Left ventricle myocardium superior (tissue), 1 donor: ENCODE data around the gene RICTOR. TPM values are rescaled to one million over a fixed set of nuclear protein-coding genes. Genes with fewer than 3 reads are reported as not detected.

Source experiments
- ATAC-seq: fragments of 200-7000 bp; cut with Tn5 transposase; one replicate; pipeline ENCODE4 v1.9.1; 2020; ENCODE audit warnings: mild to moderate bottlenecking, moderate library complexity
- DNase-seq: peaks from one replicate; pipeline ENCODE4 v3.0.0-alpha.2; 2020
- intact Hi-C: fragments of 100-400 bp; cut with micrococcal nuclease; formaldehyde crosslinking; loops from one replicate; pipeline ENCODE4 v1.11.0; 2022
- long read RNA-seq: library from polyadenylated mRNA; unstranded; transcript quantifications from one replicate; pipeline ENCODE4 v2.0.0, GENCODE V29; 2021
- total RNA-seq: library from RNA; stranded (reverse); fragmentation: NEBNext Ultra II Directional; extraction: Animal tissue kit (Norgen Biotek cat#: 25700); gene quantifications from one replicate; pipeline ENCODE4 v1.2.1, GENCODE V29; 2021
- donor health status: DM: no; HTN: yes; CAD: no; lungs with severe emphysema.

RICTOR gene, protein sequence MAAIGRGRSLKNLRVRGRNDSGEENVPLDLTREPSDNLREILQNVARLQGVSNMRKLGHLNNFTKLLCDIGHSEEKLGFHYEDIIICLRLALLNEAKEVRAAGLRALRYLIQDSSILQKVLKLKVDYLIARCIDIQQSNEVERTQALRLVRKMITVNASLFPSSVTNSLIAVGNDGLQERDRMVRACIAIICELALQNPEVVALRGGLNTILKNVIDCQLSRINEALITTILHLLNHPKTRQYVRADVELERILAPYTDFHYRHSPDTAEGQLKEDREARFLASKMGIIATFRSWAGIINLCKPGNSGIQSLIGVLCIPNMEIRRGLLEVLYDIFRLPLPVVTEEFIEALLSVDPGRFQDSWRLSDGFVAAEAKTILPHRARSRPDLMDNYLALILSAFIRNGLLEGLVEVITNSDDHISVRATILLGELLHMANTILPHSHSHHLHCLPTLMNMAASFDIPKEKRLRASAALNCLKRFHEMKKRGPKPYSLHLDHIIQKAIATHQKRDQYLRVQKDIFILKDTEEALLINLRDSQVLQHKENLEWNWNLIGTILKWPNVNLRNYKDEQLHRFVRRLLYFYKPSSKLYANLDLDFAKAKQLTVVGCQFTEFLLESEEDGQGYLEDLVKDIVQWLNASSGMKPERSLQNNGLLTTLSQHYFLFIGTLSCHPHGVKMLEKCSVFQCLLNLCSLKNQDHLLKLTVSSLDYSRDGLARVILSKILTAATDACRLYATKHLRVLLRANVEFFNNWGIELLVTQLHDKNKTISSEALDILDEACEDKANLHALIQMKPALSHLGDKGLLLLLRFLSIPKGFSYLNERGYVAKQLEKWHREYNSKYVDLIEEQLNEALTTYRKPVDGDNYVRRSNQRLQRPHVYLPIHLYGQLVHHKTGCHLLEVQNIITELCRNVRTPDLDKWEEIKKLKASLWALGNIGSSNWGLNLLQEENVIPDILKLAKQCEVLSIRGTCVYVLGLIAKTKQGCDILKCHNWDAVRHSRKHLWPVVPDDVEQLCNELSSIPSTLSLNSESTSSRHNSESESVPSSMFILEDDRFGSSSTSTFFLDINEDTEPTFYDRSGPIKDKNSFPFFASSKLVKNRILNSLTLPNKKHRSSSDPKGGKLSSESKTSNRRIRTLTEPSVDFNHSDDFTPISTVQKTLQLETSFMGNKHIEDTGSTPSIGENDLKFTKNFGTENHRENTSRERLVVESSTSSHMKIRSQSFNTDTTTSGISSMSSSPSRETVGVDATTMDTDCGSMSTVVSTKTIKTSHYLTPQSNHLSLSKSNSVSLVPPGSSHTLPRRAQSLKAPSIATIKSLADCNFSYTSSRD (N-terminal part only)
- 27.5 TPM for total RNA-seq
- long read RNA-seq, full-length matches to known transcripts = 4 of 5 reads
- long read RNA-seq, partial matches to known transcripts = 0 of 5 reads
- long read RNA-seq, other reads (novel, unspliced or antisense) = 1 of 5 reads

DNA sequence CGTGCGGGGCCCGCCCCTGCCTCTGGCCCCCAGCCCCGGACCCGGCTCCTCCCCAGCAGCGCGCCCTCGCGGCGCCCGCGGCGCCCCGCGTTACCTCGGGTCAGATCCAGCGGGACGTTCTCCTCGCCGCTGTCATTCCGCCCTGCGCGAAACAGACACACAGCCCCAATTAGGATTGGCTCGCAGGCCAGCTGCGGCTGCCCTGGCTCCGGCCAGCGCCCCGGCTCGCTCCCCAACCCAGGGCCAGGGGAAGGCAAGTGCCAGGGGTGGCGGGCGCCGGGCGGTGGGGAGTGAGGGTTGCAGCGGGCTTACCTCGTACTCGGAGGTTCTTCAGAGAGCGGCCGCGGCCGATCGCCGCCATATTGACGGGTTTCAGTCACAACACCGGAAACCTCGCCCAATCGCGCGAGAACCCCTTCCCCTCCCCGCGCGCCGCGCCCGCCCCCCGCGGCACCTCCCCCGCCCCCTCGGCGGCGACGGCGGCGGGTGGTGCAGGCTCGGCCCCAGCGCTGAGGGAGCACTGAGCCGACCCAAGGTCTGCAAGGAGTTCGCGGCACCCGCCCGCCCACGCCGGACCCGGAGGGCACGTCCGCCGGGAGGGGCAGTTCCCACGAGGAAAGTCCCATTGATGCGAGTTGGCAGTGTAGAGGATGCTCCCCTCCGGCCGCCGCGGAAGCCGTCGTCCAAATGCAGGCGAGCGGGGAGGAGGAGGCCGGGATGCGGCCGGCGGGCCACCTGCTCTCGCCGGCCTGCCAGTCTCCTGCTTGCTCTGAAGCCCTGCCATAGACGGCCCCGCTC, at the start of gene RICTOR:
TSS of gene RICTOR (minus strand) at position 383 of the 798 bp plus-strand sequence. CDS start at position 361, 22 bp downstream.
- DNase-seq = peak; percentile 97
- intact Hi-C loops = loop anchor here (5.0 kb wide), 1 partner anchor 62 kb away; no protein-coding TSS in a partner anchor
- ATAC-seq = peak; percentile 95

DNA sequence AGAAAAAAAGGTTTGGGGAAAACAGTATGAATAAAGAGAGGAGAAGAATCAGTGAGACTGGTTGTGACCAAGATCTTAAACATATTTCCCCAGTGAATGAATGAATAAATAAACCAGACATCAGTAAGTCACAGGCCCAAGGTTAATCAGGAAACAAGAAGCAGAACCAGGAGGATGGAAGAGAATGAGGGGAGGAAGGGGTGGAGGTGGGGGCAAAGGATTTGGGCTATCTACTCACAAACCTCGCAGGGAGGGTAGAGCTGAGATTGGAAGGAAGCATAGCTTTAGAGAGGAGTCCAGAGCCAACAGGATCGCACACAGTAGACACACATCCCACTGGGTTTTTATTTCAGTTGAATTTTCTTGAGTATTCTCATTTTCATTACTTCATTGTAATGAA, 47.7 kb upstream of the RICTOR start:
- DNase-seq (no peak), ATAC-seq (no peak)
- intact Hi-C loops = no loop called here

DNA sequence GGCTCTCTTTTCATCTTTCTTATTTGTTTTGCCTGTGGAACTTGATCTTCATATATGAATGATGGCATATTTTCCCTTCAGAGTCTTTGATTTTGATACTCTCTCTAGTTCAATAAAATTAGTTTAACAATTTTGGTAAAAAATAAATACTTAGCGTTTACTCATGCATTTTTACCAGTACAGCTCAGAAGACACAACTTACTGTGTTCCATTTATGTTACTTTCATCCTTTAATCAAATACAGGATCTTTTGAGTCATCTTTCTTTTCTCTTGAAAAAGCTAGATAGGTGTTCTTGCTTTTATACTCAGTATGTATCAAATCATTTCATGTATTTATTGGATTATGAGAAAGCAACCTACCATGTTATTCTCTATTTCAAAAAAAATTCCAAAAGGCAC, 47.1 kb upstream of the RICTOR start:
- DNase-seq (no peak), ATAC-seq (no peak)
- intact Hi-C loops = no loop called here

DNA sequence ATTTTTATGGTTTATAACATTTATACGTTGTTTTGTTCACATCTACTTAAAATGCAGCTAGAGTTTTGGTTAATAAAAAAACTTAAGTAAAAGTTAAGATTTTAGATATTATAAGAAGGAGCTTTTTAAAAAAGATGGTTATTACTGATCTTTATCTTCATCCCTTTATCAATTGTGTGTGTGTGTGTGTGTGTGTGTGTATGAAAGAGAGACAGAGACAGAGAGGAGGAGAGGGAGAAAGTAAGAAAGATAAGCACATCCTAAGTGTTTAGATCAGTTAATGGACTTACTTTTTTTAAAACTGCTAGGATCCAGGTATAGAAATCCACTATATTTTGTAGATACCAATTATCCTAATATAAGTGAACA, 45.8 kb upstream of the RICTOR start:
- no peak for ATAC-seq
- intact Hi-C loops = no loop called here
- no peak for DNase-seq

DNA sequence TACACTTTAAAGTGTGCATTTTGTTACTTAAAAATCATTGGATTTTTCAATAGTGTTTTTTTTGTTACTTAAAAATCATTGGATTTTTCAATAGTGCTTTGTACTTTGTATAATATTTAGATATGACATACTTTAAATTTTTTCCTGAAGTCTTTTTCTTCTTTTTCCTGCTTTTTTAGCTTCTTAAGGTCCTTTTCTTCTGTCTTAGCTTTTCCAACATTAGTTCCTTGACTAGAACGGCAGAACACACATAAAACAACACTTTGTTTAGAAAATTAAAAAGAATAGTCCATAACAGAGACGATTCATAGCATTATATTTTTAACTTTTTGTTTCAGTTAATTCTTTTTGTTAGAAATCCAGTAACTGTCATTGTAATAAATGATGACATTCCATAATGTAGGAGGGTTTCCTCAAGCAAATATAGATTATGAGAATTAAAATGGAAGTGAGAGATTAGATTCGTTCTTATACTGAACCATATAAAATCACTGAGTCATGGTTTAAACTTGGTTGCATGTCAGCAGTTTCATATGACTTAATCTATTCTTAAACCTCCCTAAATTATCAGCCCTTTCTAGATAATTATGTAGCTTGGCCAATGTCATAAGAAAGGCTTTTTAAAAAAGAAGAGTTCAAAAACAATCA, 45.3 kb upstream of the RICTOR start:
- ATAC-seq (no peak), DNase-seq (no peak)
- intact Hi-C loops = no loop called here

DNA sequence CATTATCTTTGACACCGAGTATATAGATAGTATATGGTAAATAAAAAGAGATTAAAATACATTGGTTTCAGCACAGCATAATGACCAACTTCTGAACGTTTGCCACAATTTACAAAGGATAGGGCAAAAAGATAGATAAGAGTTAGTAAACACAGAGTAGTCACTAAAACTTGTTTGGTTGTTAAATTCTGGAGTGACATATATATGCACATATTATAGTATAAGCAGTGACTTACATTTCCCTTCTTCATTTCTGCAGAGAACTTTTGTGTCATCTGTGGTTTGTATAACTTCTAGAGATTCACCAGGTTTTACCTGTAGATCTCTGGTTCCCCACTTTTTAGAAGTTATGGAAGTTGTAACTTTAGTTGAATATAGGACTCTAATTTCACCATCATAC, 44.4 kb upstream of the RICTOR start:
- intact Hi-C loops = no loop called here
- DNase-seq (no peak), ATAC-seq (no peak)

DNA sequence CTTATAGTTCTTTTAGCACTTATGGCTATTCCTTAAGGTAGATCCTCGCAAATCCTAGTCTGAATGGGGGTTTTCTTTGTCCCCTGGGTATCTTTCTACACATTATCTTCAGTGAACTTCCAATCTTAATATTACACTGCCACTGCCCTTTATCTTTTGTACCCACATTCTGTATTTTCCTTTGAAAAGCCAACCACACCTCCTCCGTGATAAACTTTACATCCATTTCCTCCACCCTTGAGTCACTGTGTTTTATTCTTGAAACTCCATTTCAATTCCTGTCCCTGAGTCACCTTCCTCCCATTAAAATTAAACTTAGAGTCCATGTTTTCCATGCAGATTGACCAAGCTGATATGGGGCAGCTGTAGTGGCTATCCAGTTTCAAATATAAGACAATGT, 43.2 kb upstream of the RICTOR start:
- ATAC-seq (no peak), DNase-seq (no peak)
- intact Hi-C loops = no loop called here

DNA sequence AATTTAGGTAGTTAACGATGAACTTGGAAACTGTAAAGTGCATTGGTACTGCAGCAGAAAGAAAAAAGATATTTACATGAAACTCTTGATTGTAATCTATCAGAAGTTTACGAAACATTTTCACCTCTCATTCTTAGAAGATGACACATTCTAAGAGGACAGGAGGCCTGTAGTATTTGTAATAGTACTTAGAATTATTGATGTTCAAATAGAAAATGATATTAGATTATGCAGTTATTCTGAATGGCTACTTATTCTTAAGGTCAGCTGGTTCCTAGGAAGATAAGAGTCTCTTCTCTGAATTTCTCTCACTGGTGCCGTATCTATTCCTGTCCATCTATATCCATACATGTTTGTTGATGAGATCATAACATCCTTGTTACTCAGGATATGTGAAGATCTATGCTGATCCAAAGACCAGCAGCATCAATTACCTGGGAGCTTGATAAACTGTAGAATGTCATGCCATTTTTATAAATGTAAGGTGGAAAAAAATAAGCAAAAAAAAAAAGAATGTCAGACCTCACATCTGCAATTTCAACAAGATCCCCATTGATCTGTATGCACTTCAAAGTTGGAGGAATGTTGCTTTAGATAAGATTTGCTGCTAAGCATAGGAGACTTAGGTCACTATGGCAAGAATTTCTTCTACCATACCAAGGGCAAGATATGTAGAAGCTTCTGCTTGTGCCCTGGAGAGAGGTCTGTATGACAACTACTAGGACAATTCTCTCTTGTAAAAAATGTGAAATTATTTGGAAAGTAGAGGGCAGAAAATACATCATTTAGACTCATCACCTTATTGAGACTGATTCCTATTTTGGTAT, 42.4 kb upstream of the RICTOR start:
- intact Hi-C loops = no loop called here
- DNase-seq (no peak), ATAC-seq (no peak)

DNA sequence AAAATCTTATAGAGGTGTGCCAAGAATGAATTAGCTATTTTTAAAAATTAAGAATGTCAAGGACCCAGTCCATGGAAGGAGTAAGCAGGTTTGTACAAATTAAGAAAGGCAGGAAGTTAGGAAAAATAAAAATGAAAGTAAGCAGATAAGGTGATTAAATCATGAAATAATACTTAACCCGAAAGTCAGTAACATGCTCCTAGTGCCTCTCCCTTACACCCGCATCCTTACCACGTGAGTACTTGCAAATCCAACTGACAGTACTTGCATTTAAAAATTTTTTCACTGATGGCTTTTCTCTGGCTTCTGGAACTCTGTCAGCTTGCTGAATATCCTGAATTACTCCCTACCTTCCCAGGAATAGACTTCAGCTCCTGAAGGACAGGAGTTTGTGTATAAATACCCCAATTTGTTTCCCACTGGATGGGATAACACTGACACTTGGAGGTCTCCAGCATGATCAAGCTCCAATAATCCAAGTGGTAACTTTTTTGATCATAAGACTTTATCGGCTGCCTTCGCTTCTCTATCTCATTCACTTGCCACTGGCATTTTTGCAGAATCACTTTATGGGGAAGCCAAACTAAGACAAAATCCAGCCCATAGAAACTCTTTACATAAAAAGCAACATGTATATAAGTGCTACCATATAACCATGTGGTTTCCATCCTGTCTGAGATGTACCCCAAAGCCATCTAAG, 41.6 kb upstream of the RICTOR start:
- intact Hi-C loops = no loop called here
- ATAC-seq (no peak), DNase-seq (no peak)

DNA sequence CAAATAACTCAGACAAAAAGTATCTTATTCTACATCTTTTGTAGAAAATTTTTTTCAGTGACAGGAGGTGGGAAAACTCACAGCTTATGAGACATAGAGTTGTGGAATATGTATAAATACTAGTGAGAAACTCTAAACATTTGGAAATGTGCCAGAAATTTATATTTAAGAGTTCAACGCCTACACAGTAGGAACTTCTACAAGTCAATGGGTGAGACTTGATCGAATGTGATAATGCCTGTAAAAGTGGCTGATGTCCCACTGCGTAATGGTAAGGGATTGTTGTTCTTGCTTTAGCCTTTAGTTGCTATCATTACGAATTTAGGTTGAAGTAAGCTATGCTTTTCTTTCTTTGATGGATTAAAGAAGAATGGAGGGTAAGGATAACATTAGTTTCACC, 40.0 kb upstream of the RICTOR start:
- ATAC-seq (no peak), DNase-seq (no peak)
- intact Hi-C loops = no loop called here

DNA sequence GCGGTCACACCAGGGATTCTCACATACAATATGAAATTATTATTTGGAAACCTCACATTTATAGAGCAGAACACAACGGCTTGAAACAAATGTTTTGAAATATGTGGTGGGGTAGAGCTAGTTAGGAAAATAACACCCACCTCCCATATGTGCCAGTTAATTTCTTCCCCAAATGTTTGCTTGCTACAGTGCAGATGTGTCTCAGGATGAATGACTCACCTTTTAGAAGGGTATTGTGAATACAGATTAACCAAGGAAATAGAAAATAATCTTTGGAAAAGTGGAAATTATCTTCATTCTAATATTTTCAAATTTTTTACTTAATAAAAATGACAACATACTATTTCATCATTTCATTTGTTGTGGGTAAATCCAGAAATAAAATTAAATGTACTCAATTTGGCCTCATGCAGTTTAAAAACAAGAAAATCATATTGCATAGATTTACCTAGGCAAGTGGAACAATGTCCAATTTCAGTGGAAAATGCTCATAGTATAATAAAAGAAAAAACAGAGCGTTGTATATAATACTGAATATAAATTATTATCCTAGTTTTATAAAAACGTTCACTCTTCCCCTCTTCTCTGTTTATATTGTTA, 39.3 kb upstream of the RICTOR start:
- ATAC-seq (no peak), DNase-seq (no peak)
- intact Hi-C loops = no loop called here

DNA sequence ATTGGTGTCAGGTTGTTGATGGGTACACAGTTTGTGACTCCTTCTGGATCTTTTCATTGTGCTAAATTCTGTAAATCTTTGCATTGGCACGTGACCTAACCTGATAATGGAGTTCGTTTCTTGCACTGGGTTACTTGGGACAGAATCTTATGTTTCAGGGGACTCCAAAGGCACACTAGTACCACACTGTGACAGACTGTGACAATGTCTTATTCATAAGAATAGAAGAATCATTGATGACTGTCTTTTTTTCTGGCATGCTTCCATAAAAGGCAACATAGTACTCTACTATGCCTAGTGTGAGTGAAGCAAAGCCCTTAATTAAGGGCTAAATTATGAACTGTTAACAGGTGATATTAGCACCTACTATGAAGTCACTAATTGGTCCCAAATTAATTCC, 35.4 kb upstream of the RICTOR start:
- ATAC-seq = no peak
- intact Hi-C loops = no loop called here
- no peak for DNase-seq

DNA sequence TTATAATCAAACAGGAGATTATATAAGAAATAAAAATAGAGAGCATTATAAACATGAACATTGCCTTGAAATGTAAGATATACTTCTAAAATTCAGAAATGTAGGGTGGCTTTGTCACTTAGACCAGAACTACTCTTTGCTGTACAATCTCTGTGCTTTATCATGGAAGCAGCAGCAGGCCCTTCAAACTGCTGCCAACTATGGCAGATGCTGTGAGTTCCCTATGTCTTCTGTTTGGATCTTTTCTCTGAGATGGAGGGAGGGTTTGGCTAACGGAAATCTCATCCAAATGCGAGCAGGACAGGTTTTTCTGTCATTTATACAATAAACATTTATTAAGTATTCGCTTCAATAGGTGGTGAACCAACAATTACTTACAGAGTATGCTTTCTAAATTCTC, 34.8 kb upstream of the RICTOR start:
- DNase-seq (no peak), ATAC-seq (no peak)
- intact Hi-C loops = no loop called here

DNA sequence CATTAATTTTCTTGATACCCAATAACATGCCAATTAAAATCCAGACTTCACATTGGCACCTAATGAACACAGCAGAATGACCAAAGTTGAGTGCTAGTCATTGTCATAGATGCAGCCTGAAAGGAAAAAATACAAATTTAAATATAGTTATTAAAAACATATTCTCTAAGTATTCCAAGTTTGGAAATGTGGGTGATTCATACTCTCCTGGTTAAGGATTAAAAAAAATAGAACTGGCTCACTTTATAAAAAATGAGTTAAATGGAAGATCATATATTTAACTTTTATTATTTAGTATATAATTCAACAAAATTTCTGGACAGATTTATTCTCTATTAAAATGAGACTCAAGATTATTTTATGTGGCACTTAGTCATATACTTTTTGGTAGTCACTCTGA, 33.2 kb upstream of the RICTOR start:
- DNase-seq = no peak
- no peak for ATAC-seq

DNA sequence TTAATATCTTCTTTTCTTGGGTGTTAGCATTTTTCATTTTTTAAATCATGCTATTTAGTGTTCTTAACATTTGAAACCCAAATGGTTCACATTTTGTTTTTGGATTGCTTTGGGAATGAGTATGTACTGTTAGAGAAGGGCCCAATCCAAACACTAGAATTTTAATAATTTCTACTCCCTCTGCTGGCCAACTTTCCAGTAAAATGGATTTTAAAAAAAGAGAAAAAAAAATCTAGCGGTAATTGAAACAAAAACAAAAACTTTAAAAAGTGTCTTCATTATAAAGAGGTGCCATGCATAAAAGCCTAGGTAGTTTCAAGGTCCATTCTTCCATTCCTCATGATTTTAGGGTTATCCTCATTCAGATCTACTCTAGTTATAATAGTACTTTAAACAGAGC, 32.1 kb upstream of the RICTOR start:
- no peak for DNase-seq
- intact Hi-C loops = no loop called here
- no peak for ATAC-seq

More for the DNA sequence above, 33.2 kb upstream of the RICTOR start:
- intact Hi-C loops = no loop called here

DNA sequence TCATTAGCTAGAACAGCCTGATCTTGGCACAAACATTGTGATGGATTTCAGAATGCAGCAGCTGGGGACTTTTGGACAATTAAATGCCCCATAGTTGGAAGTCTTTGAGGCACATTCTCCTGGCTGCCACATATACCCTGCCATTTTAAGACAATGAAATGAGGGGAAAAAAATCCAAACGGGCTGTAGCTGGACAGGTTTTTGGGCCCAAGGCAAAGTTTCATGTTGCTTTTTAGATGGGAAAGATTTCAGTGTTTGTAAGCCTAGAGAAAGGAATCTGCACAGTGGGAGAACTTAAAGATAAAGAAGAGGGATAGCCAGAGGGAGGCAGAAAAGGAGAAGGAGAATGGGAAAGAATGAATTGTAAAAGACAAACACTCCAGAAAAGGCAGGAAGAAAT, 30.0 kb upstream of the RICTOR start:
- ATAC-seq (no peak), DNase-seq (no peak)
- intact Hi-C loops = no loop called here
